HG02642 (cell line): Measurements from ENCODE around the gene PACS2.

ENCODE experiments used
- ATAC-seq: cut with Tn5 transposase; IDR thresholded peaks from one replicate; pipeline ENCODE4 v1.9.1; 2021; ENCODE audit warnings: mild to moderate bottlenecking; ENCODE audit not compliant: unreplicated experiment, poor library complexity

The PACS2 gene

GRCh38 chr14:105432657-105433056 lies 118.1 kb downstream of the PACS2 start:
- no peak for ATAC-seq

- ATAC-seq: no peak
Measured at GRCh38 chr14:105433161-105433605, 118.6 kb downstream of the PACS2 start.

GRCh38 chr14:105436402-105436801 lies 121.9 kb downstream of the PACS2 start:
- no peak for ATAC-seq

GRCh38 chr14:105436891-105437722 lies 122.6 kb downstream of the PACS2 start:
- no peak for ATAC-seq

GRCh38 chr14:105437723-105438500 lies 123.4 kb downstream of the PACS2 start:
- no peak for ATAC-seq

GRCh38 chr14:105439179-105439578 lies 124.6 kb downstream of the PACS2 start:
- no peak for ATAC-seq

GRCh38 chr14:105439710-105440553 lies 125.4 kb downstream of the PACS2 start:
- ATAC-seq: no peak

- no peak for ATAC-seq
Measured at GRCh38 chr14:105440554-105440900, 126.0 kb downstream of the PACS2 start.

GRCh38 chr14:105440992-105441391 lies 126.4 kb downstream of the PACS2 start:
- no peak for ATAC-seq

- ATAC-seq: no peak
Measured at GRCh38 chr14:105442125-105442524, 127.6 kb downstream of the PACS2 start.

- ATAC-seq: no peak
Measured at GRCh38 chr14:105442834-105443233, 128.3 kb downstream of the PACS2 start.

GRCh38 chr14:105444859-105445258 lies 130.3 kb downstream of the PACS2 start:
- ATAC-seq: no peak

GRCh38 chr14:105445290-105445689 lies 130.7 kb downstream of the PACS2 start:
- ATAC-seq: no peak

- no peak for ATAC-seq
Measured at GRCh38 chr14:105445901-105446845, 131.6 kb downstream of the PACS2 start.

GRCh38 chr14:105446971-105447370 lies 132.4 kb downstream of the PACS2 start:
- ATAC-seq: no peak
